ENCODE data around the gene MSL3B.
"Not testable (repeated sequence)": the region's sequence is repeated elsewhere in the genome, so short reads cannot be mapped to it uniquely, and the experiment has no call there.

The MSL3B gene

DNA sequence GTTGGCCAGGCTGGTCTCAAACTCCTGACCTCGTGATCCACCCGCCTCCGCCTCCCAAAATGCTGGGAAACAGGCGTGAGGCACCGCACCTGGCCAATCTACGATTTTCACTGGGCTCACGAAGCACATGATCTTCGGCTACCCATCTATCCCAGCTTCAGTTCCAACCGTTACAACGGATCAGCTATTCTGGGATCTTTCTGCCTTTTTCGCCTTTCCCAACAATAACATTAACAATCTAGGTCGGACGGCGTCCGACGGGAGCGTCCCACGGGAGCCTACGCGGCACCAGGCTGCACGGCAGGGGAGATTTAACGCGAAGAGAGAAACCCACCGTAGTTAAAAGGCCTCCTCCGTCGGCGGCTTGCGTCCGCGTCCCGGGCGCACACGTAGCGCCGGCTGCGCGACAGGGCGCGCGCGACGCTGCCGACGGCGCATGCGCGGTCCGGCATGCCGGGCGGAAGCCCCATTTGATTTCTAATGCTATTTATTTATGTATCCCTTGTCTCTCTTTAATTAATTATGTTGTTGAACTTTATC, at the start of gene MSL3B:
Gene MSL3B (minus strand): TSS at position 394 of the 540 bp plus-strand sequence.
- DNase-seq (ENCODE audit: extremely low read depth, low read depth): no peak

DNA sequence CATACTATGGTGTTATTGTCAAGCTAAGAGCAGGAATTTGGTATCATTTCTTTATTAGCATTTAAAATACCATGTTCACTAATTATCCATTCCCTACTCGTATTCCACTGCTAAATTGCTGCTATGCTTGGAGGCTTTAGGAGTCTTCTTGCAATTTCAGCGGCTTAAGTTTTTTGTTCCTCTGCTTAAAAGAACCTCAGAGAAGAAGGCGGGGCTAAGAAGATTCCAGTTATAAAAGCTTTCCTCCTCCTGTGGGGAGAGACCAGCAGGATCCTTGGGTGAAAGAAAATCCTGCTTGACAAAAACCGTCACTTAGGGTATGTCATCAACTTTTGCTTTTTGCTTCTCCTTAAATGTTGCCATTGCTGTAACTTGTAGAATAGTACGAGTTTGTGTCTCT, 48.9 kb upstream of the MSL3B start, which contains the start of gene TRPM8:
Gene TRPM8 (plus strand): TSS at position 258 of the 400 bp plus-strand sequence. CDS start 9,165 bp downstream, outside the sequence.
- DNase-seq (ENCODE audit: extremely low read depth, low read depth): no peak

- DNase-seq (ENCODE audit: extremely low read depth, low read depth): no peak
Observed at GRCh38 chr2:233915128-233915527, 46.9 kb upstream of the MSL3B start.

DNA sequence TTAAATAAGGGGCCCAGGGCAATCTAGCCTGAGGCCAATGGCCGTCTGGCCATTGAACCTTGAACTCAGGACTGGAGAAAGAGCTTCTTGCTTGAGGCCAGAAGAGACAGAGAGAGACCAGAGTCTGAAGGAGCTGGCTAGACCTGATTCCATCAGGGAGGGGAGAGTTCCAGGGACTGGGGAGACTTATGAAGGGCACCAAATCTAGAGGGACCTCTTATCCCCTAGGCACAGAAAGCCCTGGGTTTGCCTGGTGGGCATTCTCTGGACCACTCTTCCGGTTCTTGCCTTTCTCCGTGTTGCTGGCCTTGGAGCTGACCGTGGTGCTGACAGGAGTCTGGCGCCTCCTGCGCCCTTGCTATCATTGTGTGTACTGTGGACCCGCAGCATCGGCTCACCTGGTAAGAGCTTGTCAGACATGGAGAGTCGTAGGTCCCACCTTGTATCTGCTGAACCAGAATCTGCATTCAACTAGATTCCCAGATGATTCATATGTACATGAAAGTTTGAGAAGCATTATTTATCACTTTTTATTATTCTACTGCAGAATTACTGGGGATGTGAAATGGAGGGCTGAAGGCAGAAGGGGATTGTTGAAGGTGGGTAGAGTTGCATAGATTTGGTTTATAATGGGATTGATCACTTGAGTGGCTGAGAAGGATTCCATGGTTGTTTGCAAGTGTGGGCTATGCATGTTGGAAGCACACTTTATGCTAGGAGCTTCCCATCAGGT, 44.7 kb upstream of the MSL3B start:
- DNase-seq (ENCODE audit: extremely low read depth, low read depth): peak; percentile 32

DNA sequence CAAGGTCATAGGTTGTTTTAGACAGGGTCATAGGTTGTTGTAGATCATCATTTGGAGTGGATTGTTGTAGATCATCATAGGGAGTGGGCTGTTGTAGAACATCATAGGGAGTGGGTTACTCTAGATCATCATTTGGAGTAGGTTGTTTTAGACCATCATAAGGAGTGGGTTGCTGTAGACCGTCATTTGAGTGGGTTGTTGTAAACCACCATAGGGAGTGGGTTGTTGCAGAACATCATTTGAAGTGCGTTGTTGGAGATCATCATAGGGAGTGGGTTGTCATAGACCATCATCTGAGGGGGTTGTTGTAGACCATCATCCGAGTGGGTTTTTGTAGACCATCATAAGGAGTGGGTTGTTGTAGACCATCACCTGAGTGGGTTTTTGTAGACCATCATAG, 39.4 kb upstream of the MSL3B start:
- no peak for DNase-seq (ENCODE audit: extremely low read depth, low read depth)

DNA sequence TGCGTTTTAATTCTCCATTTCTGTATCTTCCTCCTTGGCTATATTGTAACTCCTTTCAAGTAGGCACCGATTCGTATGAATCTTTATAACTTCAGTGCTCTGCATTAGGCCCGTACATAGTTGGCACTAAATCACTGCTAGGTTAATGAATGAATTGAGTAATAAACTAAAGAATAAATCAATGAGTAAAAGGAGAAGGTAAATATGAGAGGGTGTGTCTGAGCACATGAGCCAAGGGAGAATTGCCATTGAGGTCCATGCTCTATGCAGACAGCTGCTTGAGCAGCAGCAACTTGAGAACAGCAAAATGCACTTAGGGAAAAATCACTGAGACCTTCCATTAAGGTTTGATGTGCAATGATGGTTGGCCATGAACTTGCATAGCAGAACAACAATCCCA, 37.8 kb upstream of the MSL3B start:
- DNase-seq (ENCODE audit: extremely low read depth, low read depth): no peak

GRCh38 chr2:233901884-233902283, 33.7 kb upstream of the MSL3B start:
- no peak for DNase-seq (ENCODE audit: extremely low read depth, low read depth)

DNA sequence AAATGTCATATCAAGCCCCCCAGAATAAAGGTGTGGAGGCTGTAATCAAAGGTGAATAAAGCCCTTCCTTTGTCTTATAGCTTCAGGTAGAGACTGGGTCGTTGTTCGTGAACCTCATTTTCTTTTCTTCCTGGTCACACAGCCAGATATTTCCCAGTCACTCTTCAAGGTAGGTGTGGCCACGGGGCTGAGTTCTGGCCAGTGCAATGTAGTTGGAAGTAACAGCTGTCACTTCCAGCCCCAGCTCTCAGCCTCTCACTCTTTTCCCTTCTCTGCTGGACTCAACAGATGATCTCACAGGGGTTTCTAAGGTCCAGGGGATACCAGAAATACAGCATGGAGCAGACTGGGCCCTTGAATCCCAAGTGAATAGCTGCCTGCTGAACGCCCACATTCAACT, 33.2 kb upstream of the MSL3B start:
- DNase-seq (ENCODE audit: extremely low read depth, low read depth): no peak

DNA sequence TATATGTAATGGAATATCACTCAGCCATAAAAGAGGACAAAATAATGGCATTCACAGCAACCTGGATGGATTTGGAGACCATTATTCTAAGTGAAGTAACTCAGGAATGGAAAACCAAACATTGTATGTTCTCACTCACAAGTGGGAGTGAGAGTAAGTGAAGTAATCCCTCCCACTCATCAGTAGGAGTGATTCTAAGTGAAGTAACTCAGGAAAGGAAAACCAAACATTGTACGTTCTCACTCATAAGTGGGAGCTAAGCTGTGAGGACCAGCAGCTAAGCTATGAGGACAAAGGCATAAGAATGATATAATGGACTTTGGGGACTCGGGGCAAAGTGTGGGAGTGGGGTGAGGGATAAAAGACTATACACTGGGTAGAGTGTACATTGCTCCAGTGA, 28.1 kb upstream of the MSL3B start:
- not testable (repeated sequence) for DNase-seq (ENCODE audit: extremely low read depth, low read depth)

DNA sequence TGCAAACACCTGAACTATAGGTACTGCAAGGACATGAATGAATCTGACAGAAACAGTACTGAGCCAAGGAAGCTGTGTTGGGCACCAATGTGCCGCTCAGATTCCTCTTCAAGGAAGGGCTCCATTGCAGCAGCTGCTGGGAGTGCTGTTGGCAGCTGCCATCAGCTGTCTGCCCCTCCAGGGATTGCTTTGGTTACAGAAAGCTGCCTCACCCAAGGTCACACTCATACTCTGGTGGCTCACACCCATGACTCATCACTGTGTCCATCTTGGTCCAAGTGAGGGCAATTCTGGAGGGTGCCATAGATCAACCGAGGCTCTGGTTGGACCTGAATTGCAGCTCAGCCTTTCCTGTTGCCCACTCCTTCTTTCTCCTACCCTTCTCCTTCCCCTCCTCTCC, 24.6 kb upstream of the MSL3B start:
- DNase-seq (ENCODE audit: extremely low read depth, low read depth): no peak

DNA sequence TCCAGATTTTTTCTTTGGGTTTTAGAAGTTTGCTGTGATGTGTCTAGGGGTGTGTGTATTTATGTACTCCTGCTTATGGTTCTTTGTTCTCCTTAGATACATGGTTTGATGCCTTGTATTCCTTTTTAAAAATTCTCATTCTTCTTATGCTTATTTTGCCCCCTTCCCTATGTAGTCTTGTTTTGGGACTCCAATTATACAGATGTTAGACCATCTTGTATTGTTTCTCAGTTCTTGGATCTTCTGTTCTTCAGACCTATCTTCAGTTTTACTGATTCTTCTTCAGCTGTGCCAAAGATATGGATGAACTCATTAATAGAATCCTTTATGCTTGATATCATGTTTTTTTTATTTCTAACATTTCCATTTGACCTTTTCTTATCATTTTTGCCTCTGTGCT, 14.2 kb upstream of the MSL3B start:
- DNase-seq (ENCODE audit: extremely low read depth, low read depth): no peak

DNA sequence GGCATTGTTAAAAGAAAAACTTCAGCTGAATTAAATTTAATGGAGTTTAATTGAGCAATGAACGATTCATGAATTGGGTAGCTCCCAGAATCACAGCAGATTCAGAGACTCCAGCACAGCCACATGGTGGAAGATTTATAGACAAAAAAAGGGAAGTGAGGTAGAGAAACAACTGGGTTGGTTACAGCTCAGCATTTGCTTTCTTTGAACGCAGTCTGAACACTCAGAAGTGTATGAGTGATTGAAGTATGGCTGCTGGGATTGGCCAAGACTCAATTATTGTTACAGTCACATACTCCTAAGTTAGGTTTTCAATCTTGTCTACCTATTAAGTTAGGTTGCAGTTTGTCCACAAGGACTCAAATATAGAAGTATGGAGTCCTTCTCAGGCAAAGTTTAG, 3.9 kb upstream of the MSL3B start:
- not testable (repeated sequence) for DNase-seq (ENCODE audit: extremely low read depth, low read depth)

GRCh38 chr2:233871432-233871831, 3.2 kb upstream of the MSL3B start:
- DNase-seq (ENCODE audit: extremely low read depth, low read depth): no peak

GRCh38 chr2:233866479-233866878, 1.7 kb downstream of the MSL3B start:
- no peak for DNase-seq (ENCODE audit: extremely low read depth, low read depth)

- DNase-seq (ENCODE audit: extremely low read depth, low read depth): no peak
Observed at GRCh38 chr2:233865838-233866237, 2.3 kb downstream of the MSL3B start.

DNA sequence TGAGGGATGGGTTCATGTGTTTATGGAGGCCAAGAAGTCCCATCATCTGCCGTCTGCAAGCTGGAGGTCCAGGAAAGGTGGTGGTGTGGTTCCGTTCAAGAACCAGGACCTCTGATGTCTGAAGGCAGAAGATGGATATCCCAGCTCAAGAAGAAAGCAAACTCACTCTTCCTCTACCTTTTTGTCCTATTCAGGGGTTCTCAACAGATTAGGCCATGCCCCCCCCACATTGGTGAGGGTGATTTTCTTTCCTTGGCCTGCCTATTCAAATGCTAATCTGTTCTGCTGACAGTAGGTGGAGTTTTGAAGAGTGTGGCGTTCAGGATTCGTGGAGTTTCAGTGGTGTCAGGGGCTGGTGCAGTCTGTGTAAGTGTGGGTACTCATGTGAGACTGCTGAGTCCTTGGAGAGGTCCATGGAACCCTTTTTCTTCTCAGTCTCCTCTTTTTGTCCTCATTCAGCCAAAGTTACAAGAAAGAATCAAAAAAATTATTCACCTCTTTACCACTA, 5.9 kb downstream of the MSL3B start:
- DNase-seq (ENCODE audit: extremely low read depth, low read depth): no peak

GRCh38 chr2:233858331-233858730, 9.9 kb downstream of the MSL3B start:
- no peak for DNase-seq (ENCODE audit: extremely low read depth, low read depth)

- DNase-seq (ENCODE audit: extremely low read depth, low read depth): peak; percentile 94
Observed at GRCh38 chr2:233857511-233858141, 10.6 kb downstream of the MSL3B start.

DNA sequence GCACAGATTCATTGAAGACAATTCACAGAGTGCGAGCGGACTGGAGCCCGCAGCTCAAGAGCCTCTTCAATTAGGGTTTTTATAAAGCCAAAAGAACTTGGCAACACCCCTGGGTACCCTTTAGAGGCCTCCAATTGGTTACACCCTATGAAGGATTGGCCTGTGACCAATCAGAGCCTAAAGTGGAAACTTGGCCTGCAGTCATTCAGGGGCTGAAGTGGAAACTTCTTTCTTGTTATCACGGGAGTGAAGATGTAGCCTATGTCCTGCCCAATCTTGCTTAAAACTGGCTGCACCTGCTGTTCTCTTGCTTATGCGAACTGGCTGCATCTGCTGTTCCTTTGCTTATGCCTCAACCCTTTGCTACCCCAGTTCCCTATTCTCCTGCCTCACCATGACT, 12.0 kb downstream of the MSL3B start:
- DNase-seq (ENCODE audit: extremely low read depth, low read depth): no peak

DNA sequence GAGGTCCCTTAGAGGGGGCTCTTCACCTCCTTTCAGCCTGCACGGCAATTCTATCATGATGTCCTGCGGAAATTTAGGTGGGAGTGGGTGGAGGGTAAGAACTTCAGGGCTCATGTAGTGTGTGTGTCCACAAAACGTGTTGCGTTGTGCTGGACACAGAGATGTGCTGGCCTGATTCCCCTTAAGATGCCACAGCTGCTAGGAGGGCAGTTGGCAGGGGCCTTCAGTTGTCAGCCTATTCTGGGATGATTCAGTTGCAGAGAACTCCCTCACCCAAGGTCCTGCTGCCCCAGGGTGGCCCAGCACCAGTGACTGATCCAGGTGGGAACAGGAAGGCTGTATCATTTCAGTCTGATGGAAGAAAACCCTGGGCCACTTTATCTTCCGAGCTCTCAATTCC, 12.8 kb downstream of the MSL3B start:
- no peak for DNase-seq (ENCODE audit: extremely low read depth, low read depth)

GRCh38 chr2:233854241-233854981, 13.8 kb downstream of the MSL3B start, which contains the start of gene HJURP:
TSS of gene HJURP (minus strand) at chr2:233854535. CDS start at chr2:233854500, 35 bp downstream.
- peak; percentile 99 for DNase-seq (ENCODE audit: extremely low read depth, low read depth)

Measured in NCI-H460 (cell line).